Right lobe of liver (tissue), 4 donors: ENCODE data around the gene NDUFS4.
"Not testable (repeated sequence)": the region's sequence is repeated elsewhere in the genome, so short reads cannot be mapped to it uniquely, and the experiment has no call there.

Source experiments
- POLR2A ChIP-seq: fragments of 450-650 bp; IDR thresholded peaks from one replicate; pipeline ENCODE4 v1.6.1; 2017; ENCODE audit warnings: antibody characterized with exemption, mild to moderate bottlenecking
- TF ChIP-seq, protein P1 (sequence below), 4 donors: fragments of 200-600 bp in 3 of 4; fragments of 450-650 bp in 1 of 4; IDR thresholded peaks; one replicate each; pipeline versions ENCODE4 v1.5.1 to v1.8.0; 2016 to 2022; ENCODE audit warnings: antibody characterized with exemption in 4 of 4, mild to moderate bottlenecking in 2 of 4
- donor health status: DM: no; HTN: no; CAD: no.
- donor health status: DM: no; HTN: no; CAD: no.
- donor health status: DM: no; HTN: yes; CAD: no.

DNA sequence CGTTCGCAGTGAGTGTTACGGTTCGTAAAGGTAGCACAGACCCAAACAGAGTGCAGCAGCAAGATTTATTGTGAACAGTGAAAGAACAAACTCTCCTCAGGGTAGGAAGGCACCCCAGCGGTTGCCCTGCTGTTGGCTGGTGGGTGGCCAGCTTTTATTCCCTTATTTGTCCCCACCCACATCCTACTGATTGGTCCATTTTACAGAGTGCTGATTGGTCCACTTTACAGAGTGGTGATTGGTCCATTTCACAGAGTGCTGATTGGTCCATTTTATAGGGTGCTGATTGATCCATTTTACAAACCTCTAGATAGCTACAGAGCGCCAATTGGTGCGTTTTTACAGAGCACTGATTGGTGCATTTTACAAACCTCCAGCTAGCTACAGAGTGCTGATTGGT is 19.7 kb upstream of the NDUFS4 start:
- TF ChIP-seq, protein P1, sequence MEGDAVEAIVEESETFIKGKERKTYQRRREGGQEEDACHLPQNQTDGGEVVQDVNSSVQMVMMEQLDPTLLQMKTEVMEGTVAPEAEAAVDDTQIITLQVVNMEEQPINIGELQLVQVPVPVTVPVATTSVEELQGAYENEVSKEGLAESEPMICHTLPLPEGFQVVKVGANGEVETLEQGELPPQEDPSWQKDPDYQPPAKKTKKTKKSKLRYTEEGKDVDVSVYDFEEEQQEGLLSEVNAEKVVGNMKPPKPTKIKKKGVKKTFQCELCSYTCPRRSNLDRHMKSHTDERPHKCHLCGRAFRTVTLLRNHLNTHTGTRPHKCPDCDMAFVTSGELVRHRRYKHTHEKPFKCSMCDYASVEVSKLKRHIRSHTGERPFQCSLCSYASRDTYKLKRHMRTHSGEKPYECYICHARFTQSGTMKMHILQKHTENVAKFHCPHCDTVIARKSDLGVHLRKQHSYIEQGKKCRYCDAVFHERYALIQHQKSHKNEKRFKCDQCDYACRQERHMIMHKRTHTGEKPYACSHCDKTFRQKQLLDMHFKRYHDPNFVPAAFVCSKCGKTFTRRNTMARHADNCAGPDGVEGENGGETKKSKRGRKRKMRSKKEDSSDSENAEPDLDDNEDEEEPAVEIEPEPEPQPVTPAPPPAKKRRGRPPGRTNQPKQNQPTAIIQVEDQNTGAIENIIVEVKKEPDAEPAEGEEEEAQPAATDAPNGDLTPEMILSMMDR (IDR thresholded peaks at IDR 0.05): not testable (repeated sequence)
- not testable (repeated sequence) for TF ChIP-seq POLR2A
